K562 (cell line): ENCODE data around the gene KHNYN. TPM values are rescaled to one million over a fixed set of nuclear protein-coding genes. Genes with fewer than 3 reads are reported as not detected.

Experiments
- ATAC-seq: fragments of 200-7000 bp; cut with Tn5 transposase; 3 replicates; pipeline ENCODE4 v1.9.1; 2020; ENCODE audit warnings: moderate library complexity
- BruUV-seq: library from RNA; stranded (reverse); fragments of 400-500 nt; replicated peaks from 2 replicates; lab custom pipeline; 2021; lab: Mats Ljungman, UMichigan
- CTCF ChIA-PET: fragments of 300-600 bp; formaldehyde crosslinking; extraction: SDS; loops from one replicate; lab custom pipeline; 2021; ENCODE audit warnings: low intra/inter-chr PET ratio; lab: Yijun Ruan, JAX
- POLR2A ChIA-PET: fragments of 300-600, 350-650 bp; sonication (Branson Sonifier 250); formaldehyde crosslinking; extraction: SDS; loops from one replicate; lab custom pipeline; 2021; ENCODE audit warnings: antibody characterized with exemption, inconsistent platforms; lab: Yijun Ruan, JAX
- DNase-seq, 4 experiments: peaks; one replicate each; pipeline versions ENCODE4 v3.0.0 to v3.0.0-alpha.2; 2011 to 2018; ENCODE audit warnings: low spot score in 3 of 4, mixed read lengths in 3 of 4; ENCODE audit errors: extremely low read depth in 1 of 4
- FAIRE-seq: peaks from 2 replicates; lab custom pipeline; 2011; peaks lifted over from hg19 to GRCh38; lab: Jason Lieb, UNC
- H2AFZ ChIP-seq: 2 replicates; pipeline ENCODE4 v1.6.0; 2011; ENCODE audit warnings: low read depth, low read length, control low read depth, inconsistent platforms
- H3K27ac ChIP-seq: fragments of 200-600 bp; 3 replicates; pipeline ENCODE4 v1.8.0; 2011; ENCODE audit warnings: low read depth, mild to moderate bottlenecking, control low read depth, inconsistent platforms, low read length, moderate library complexity, mixed read lengths; ENCODE audit errors: extremely low read depth
- H3K27me3 ChIP-seq, 2 experiments: fragments of 300-600 bp in 1 of 2; 2 replicates in 1 of 2; 3 replicates in 1 of 2; pipeline versions ENCODE4 v1.6.0 to v1.8.0; 2011; ENCODE audit warnings: inconsistent platforms in 2 of 2, low read length in 2 of 2, mild to moderate bottlenecking in 1 of 2, mixed read lengths in 1 of 2, moderate library complexity in 1 of 2; ENCODE audit not compliant: control insufficient read depth in 2 of 2, insufficient read depth in 2 of 2
- H3K36me3 ChIP-seq: fragments of 300-600 bp; 3 replicates; pipeline ENCODE4 v1.8.0; 2011; ENCODE audit warnings: mild to moderate bottlenecking, low read length, inconsistent platforms; ENCODE audit not compliant: control insufficient read depth, insufficient read depth
- H3K4me1 ChIP-seq, 2 experiments: fragments of 200-600 bp in 1 of 2; replicated peaks in 1 of 2; 2 replicates in 1 of 2; 3 replicates in 1 of 2; pipeline versions ENCODE4 v1.5.1 to v1.8.0; 2011; ENCODE audit warnings: inconsistent platforms in 2 of 2, low read length in 2 of 2, mild to moderate bottlenecking in 1 of 2, mixed read lengths in 1 of 2, moderate library complexity in 1 of 2; ENCODE audit not compliant: control insufficient read depth in 2 of 2, insufficient read depth in 2 of 2
- H3K4me2 ChIP-seq: 2 replicates; pipeline ENCODE4 v1.6.1; 2011; ENCODE audit warnings: low read length, control low read depth, inconsistent platforms, mixed read lengths; ENCODE audit not compliant: insufficient read depth
- H3K4me3 ChIP-seq: fragments of 200-600 bp; sonication (generic), shearing (Covaris generic); 2 replicates; pipeline ENCODE4 v1.5.1; 2016; ENCODE audit warnings: control low read depth, inconsistent platforms
- H3K79me2 ChIP-seq: fragments of 200-600 bp; 3 replicates; pipeline ENCODE4 v1.8.0; 2011; ENCODE audit warnings: low read length, inconsistent platforms; ENCODE audit not compliant: control insufficient read depth, insufficient read depth
- H3K9ac ChIP-seq, 2 experiments: 2 replicates each; pipeline versions ENCODE4 v1.6.0 to v1.6.1; 2011; ENCODE audit warnings: low read depth in 2 of 2, low read length in 2 of 2, control low read depth in 1 of 2, inconsistent platforms in 1 of 2, mild to moderate bottlenecking in 1 of 2, mixed read lengths in 1 of 2; ENCODE audit not compliant: insufficient read depth in 1 of 2
- H3K9me1 ChIP-seq: one replicate; pipeline ENCODE4 v1.6.0; 2011; ENCODE audit warnings: inconsistent platforms, mild to moderate bottlenecking, low read length, moderate library complexity; ENCODE audit not compliant: control insufficient read depth, insufficient read depth
- H3K9me3 ChIP-seq: replicated peaks from 2 replicates; pipeline ENCODE4 v1.5.1; 2011; ENCODE audit warnings: low read depth, low read length, inconsistent platforms; ENCODE audit not compliant: control insufficient read depth, insufficient read depth
- H4K20me1 ChIP-seq: replicated peaks from 2 replicates; pipeline ENCODE4 v1.6.1; 2011; ENCODE audit warnings: low read length, inconsistent platforms, mixed read lengths; ENCODE audit not compliant: control insufficient read depth, insufficient read depth
- CBX1 ChIP-seq: sonication (generic); IDR thresholded peaks from 2 replicates; pipeline ENCODE4 v1.6.1; 2016; ENCODE audit warnings: antibody characterized with exemption, low read depth, mild to moderate bottlenecking
- CXXC5 ChIP-seq: fragments of 250-450 bp; sonication (Bioruptor Pico); IDR thresholded peaks from 2 replicates; pipeline ENCODE4 v1.8.0; 2022; ENCODE audit warnings: inconsistent platforms, mild to moderate bottlenecking, moderate library complexity
- DACH1 ChIP-seq: fragments of 450-650 bp; IDR thresholded peaks from 2 replicates; pipeline ENCODE4 v1.6.1; 2018; ENCODE audit not compliant: partially characterized antibody
- ETV1 ChIP-seq: fragments of 450-650 bp; conservative IDR thresholded peaks from 2 replicates; pipeline ENCODE4 v1.6.1; 2016; ENCODE audit warnings: missing genetic modification characterization, control low read depth, low read depth, missing compliant biosample characterization
- FOS ChIP-seq: IDR thresholded peaks from 3 replicates; pipeline ENCODE4 v1.6.1; 2011; ENCODE audit not compliant: insufficient read length; ENCODE audit errors: extremely low read depth
- FOXA3 ChIP-seq, 2 experiments: fragments of 450-650 bp in 1 of 2; sonication (generic) in 1 of 2; formaldehyde crosslinking; IDR thresholded peaks in 1 of 2; conservative IDR thresholded peaks in 1 of 2; 2 replicates each; pipeline versions ENCODE4 v1.4.0 to v1.8.0; 2020 to 2022; ENCODE audit warnings: mild to moderate bottlenecking in 2 of 2, missing genetic modification reagents in 1 of 2
- MAFK ChIP-seq: IDR thresholded peaks from 2 replicates; pipeline ENCODE4 v1.6.1; 2011; ENCODE audit warnings: low read length, improper control_type of control experiment
- POLR2H ChIP-seq: IDR thresholded peaks from 2 replicates; pipeline ENCODE4 v1.6.1; 2016; ENCODE audit warnings: missing genetic modification characterization, low read depth, mild to moderate bottlenecking, control low read depth, missing compliant biosample characterization, moderate library complexity
- POLR3A ChIP-seq: IDR thresholded peaks from 2 replicates; pipeline ENCODE4 v1.6.1; 2011; ENCODE audit warnings: borderline replicate concordance, mild to moderate bottlenecking, moderate library complexity; ENCODE audit not compliant: insufficient read length, insufficient read depth; ENCODE audit errors: extremely low read depth
- RBM34 ChIP-seq: fragments of 200-400 bp; formaldehyde crosslinking; IDR thresholded peaks from 2 replicates; pipeline ENCODE4 v1.6.1; 2018; ENCODE audit warnings: low read length, borderline replicate concordance; ENCODE audit not compliant: insufficient read depth
- RBM39 ChIP-seq: fragments of 200-400 bp; formaldehyde crosslinking; optimal IDR thresholded peaks from 2 replicates; pipeline ENCODE3; 2018; ENCODE audit warnings: low read depth, low read length
- TFAM ChIP-seq: fragments of 250-450 bp; sonication (Bioruptor Pico); conservative IDR thresholded peaks from 2 replicates; pipeline ENCODE4 v1.5.0; 2021; ENCODE audit warnings: mild to moderate bottlenecking, moderate library complexity
- ZNF398 ChIP-seq: fragments of 250-450 bp; sonication (Bioruptor Pico); IDR thresholded peaks from 2 replicates; pipeline ENCODE4 v1.8.0; 2021; ENCODE audit warnings: moderate library complexity, mild to moderate bottlenecking, inconsistent platforms
- ZNF76 ChIP-seq: fragments of 250-450 bp; sonication (Bioruptor Pico); IDR thresholded peaks from 2 replicates; pipeline ENCODE4 v1.4.0; 2020; ENCODE audit warnings: mild to moderate bottlenecking, moderate library complexity, borderline replicate concordance
- WGBS: fragments of 100-300 bp; shearing (Covaris generic); methylation state at CpG from one replicate; pipeline ENCODE4 v1.1.6; 2016; ENCODE audit warnings: low coverage, mixed read lengths; ENCODE audit not compliant: insufficient coverage; ENCODE audit errors: missing lambda C conversion rate; 5-methylcytosine and 5-hydroxymethylcytosine counted together
- in situ Hi-C: fragments of 300-500 bp; cut with MboI; formaldehyde crosslinking; loops from 4 replicates; pipeline ENCODE4 v1.15.0; 2018; ENCODE audit warnings: inconsistent platforms, mixed read lengths
- intact Hi-C: fragments of 100-400 bp; cut with micrococcal nuclease; formaldehyde crosslinking; loops from 2 replicates; pipeline ENCODE4 v1.14.2; 2022
- polyA plus RNA-seq, 8 experiments: library from polyadenylated mRNA; depleted of rRNA in 4 of 8; stranded (reverse) in 5 of 8; unstranded in 3 of 8; fragments of >200 nt; fragmentation: Nextera tagmentation in 2 of 8; fragmentation: Illumina TruSeq in 1 of 8; extraction: Ambion mirVana in 2 of 8; extraction: Trizol in 1 of 8; gene quantifications; 2 replicates each; pipeline versions ENCODE4 v1.2.1 to v1.2.3, GENCODE V29; 2011 to 2014; ENCODE audit warnings: inconsistent platforms in 1 of 8, missing spikeins in 1 of 8
- total RNA-seq, 7 experiments: library from RNA; depleted of rRNA in 6 of 7; stranded (reverse); fragments of >200 nt in 6 of 7; fragmentation: Illumina TruSeq in 2 of 7; extraction: Trizol in 2 of 7; gene quantifications; 2 replicates each; pipeline versions ENCODE4 v1.2.1 to v1.2.3, GENCODE V29; 2011 to 2021; ENCODE audit warnings: low replicate concordance in 1 of 7
- TF ChIP-seq, protein P1 (sequence below), 2 experiments: fragments of 450-650 bp in 1 of 2; sonication (generic) in 1 of 2; formaldehyde crosslinking in 1 of 2; IDR thresholded peaks in 1 of 2; conservative IDR thresholded peaks in 1 of 2; 2 replicates each; pipeline versions ENCODE4 v1.6.1 to v1.8.1; 2016 to 2023; ENCODE audit warnings: mild to moderate bottlenecking in 2 of 2, moderate library complexity in 2 of 2, inconsistent platforms in 1 of 2, missing genetic modification reagents in 1 of 2

KHNYN gene
- total and polyA plus RNA-seq, 9 of the 15 experiments (the other 6 are each of a cell fraction or from before 2014, with no cell fraction given): 0.76 to 26.0 (median 14.1) TPM

- TF ChIP-seq, protein P1, sequence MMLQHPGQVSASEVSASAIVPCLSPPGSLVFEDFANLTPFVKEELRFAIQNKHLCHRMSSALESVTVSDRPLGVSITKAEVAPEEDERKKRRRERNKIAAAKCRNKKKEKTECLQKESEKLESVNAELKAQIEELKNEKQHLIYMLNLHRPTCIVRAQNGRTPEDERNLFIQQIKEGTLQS (IDR thresholded peaks at IDR 0.05): 0 out of 2 replicates have a peak, but pooled peaks have one; percentile 4
- TF ChIP-seq, protein P1 (CRISPR knock-in tag; conservative IDR thresholded peaks at IDR 0.05): no peak
Measured at GRCh38 chr14:24425704-24426103, 4.0 kb upstream of the KHNYN start (continued).

GRCh38 chr14:24426150-24426911 lies 3.4 kb upstream of the KHNYN start:
- H3K27me3 ChIP-seq: no peaks in the 10 kb centered on the region
- peak; percentile 6 for FAIRE-seq
- WGBS: 0% methylated on average over 1 of the region's 2 CpGs
- in situ Hi-C loops (no loop called here), intact Hi-C loops (no loop called here)
- H3K4me1 ChIP-seq: peaks cover 41 to 49% of the 10 kb centered on the region in 2 experiments
- CTCF ChIA-PET: no interaction called here
- H3K9me1 ChIP-seq: peaks cover 3% of the 10 kb centered on the region
- ATAC-seq: no peak
- TF ChIP-seq ZNF398 (CRISPR knock-in tag) (no peak), TFAM (CRISPR knock-in tag) (no peak), CXXC5 (CRISPR knock-in tag) (no peak), MAFK (no peak), FOS (no peak), ETV1 (tag) (no peak), RBM39 (no peak), FOXA3 (CRISPR knock-in tag; conservative IDR thresholded peaks at IDR 0.05 in 1 of 2, IDR thresholded peaks at IDR 0.05 in 1 of 2) (no peak), RBM34 (no peak), DACH1 (no peak), POLR2H (tag) (no peak), CBX1 (no peak), POLR3A (no peak), ZNF76 (no peak)
- H3K36me3 ChIP-seq: no peaks in the 10 kb centered on the region
- no peaks in the 10 kb centered on the region; the same call in 1 of the 2 replicates for H3K9me3 ChIP-seq
- no peak overlapping the region for H3K4me3 ChIP-seq
- peak overlapping the region; percentile 46; the same call in 1 of the 2 replicates for H3K4me2 ChIP-seq
- POLR2A ChIA-PET: interaction anchor here (0.7 to 0.8 kb wide), 2 partner anchors 16 to 232 kb away, joined by 3 read pairs; no protein-coding TSS in a partner anchor
- DNase-seq: no peak
- H3K27ac ChIP-seq: no peak overlapping the region; the same call in 2 of the 3 replicates
- peaks cover 12% of the 10 kb centered on the region for H3K79me2 ChIP-seq
- no TSS peak for BruUV-seq
- H3K9ac ChIP-seq: peak overlapping the region in 1 of 2 experiments; percentile 38; a peak in 1 of 4 replicates
- H4K20me1 ChIP-seq: no peaks in the 10 kb centered on the region
- H2AFZ ChIP-seq: no peak overlapping the region
